Measurements from ENCODE around the gene OR2S2.
"Not testable (repeated sequence)": the region's sequence is repeated elsewhere in the genome, so short reads cannot be mapped to it uniquely, and the experiment has no call there.

OR2S2 gene, protein sequence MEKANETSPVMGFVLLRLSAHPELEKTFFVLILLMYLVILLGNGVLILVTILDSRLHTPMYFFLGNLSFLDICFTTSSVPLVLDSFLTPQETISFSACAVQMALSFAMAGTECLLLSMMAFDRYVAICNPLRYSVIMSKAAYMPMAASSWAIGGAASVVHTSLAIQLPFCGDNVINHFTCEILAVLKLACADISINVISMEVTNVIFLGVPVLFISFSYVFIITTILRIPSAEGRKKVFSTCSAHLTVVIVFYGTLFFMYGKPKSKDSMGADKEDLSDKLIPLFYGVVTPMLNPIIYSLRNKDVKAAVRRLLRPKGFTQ

DNA sequence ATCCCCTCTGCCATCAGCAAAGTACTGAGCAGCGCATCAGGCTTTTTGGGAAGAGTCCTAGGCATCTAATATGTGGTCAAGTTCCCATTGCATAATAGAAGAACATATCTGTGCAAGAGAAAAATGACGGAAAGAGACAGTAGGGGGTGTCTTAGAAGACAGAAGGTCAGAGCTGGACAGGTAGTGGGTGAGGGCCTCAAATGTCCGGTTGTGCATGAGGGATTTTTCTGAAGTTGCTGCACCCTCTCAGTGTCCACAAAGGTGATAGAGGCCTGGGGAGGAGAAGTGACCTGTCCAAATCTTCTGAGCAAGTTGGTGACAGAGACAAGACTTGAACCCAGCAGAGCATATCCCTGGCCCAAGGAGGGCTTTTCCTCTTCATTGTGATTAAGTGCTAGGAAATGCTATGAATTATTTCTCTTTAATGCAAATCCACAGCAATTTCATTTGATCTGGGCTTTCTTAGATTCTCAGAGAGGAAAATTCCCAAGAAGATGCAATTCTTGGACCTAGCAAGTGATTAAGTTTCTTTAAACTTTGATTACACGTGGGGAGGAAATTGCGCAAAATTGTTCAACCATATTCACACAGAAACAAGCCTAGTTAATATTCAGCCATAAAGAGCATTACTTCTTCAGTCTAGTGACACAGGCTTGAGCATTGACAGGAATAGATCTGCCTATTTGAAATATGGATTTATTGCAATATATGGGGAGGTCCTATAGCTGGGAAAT, at the start of gene OR2S2:
TSS of gene OR2S2 (minus strand) at position 51 of the 734 bp plus-strand sequence. CDS start 56 bp downstream, outside the sequence.
- no peak within 1 kb of the TSS for H3K27ac Mint-ChIP-seq
- H3K9me3 Mint-ChIP-seq, result no peaks in the 10 kb centered on the region

DNA sequence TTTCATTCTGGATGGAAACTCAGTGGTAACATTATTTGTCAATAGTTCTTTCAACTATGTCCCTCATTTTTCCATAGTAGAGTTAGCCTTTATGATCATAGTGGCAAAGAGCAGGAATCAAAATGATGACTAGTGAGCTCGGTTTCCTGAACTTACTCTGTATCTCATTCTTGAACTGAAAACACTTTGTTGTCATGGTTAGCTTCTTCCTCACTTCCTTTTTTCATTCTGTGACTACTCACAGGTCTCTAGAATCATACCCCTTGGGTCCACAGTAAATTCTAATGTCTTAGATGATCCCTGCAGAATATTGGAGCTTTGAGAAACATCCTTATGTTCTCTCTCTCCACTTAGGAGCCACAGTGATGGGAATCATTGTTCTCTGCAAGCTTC, 49.4 kb upstream of the OR2S2 start:
- Mint-ChIP-seq H3K9me3 (no peaks in the 10 kb centered on the region), H3K36me3 (no peaks in the 10 kb centered on the region), H3K4me3 (no peak overlapping the region), H3K4me1 (peaks cover 23% of the 10 kb centered on the region), H3K27ac (no peak overlapping the region)
- ATAC-seq, result peak; percentile 83
- DNase-seq (ENCODE audit: low spot score in 2 of 2), result no peak

More for the DNA sequence above, at the start of gene OR2S2:
- ATAC-seq (no peak), DNase-seq (ENCODE audit: low spot score in 2 of 2) (no peak)
- no peaks in the 10 kb centered on the region for H3K36me3 Mint-ChIP-seq
- H3K4me1 Mint-ChIP-seq, result no peaks in the 10 kb centered on the region
- no peak within 1 kb of the TSS for H3K4me3 Mint-ChIP-seq

DNA sequence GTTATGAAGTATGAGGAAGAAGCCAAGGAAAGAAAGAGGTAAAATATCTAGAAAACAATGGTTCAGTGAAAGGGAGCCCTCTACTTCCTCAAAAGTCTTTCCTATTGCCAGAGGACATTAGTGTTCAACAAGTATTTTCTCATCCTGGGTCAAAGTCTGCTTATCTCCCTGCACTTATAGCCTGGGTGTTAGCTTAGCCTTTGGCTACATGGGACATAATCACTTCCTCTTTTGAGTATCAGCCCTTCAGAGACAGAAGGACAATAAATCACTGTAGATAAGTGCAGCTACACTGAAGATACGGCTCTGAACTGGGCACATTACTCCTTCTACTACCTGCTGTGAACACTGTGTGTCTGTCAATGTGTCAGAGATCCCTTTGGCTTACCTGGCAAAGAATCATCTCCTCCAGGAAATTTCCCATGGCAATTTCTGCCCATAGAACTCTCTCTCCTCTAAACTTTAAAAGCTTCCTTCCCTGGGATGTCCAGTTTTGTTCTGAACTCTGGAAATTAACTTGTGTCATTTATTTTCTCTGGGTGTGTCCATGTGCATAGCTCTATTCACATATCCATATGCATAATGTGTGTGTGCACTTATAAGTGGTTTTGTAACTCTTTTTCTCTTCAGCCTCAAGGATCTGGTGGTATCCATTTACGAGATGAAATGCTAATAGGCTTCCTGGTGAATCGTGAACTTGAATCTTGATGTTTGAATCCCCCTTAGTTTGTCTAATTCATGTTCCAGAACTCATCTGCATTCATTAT, 48.8 kb upstream of the OR2S2 start:
- Mint-ChIP-seq H3K36me3 (no peaks in the 10 kb centered on the region), H3K9me3 (no peaks in the 10 kb centered on the region), H3K27ac (no peak overlapping the region), H3K4me1 (peaks cover 23% of the 10 kb centered on the region), H3K4me3 (no peak overlapping the region)
- no peak for DNase-seq (ENCODE audit: low spot score in 2 of 2)
- ATAC-seq, result no peak

DNA sequence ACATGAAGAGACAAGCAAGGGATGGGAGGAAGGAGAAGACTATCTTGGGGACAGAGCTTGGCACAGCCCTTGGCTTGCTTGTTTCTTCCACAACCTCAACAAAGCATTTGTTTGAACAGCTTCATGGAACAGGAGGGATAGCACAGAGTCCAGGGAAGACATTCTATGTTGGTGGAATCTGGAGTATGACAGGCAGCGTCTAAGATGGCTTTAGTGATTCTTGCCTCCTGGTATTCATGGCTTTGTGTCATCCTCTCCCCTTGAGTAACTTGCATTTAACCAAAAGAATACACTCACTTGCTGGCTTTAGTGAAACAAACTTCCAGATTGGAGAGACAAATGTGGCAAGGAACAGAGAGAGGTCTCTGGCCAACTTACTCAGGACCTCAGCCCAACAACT, 47.9 kb upstream of the OR2S2 start:
- peaks cover 23% of the 10 kb centered on the region for H3K4me1 Mint-ChIP-seq
- H3K27ac Mint-ChIP-seq, result no peak overlapping the region
- H3K4me3 Mint-ChIP-seq, result no peak overlapping the region
- H3K36me3 Mint-ChIP-seq, result no peaks in the 10 kb centered on the region
- no peak for DNase-seq (ENCODE audit: low spot score in 2 of 2)
- ATAC-seq, result no peak
- no peaks in the 10 kb centered on the region for H3K9me3 Mint-ChIP-seq

DNA sequence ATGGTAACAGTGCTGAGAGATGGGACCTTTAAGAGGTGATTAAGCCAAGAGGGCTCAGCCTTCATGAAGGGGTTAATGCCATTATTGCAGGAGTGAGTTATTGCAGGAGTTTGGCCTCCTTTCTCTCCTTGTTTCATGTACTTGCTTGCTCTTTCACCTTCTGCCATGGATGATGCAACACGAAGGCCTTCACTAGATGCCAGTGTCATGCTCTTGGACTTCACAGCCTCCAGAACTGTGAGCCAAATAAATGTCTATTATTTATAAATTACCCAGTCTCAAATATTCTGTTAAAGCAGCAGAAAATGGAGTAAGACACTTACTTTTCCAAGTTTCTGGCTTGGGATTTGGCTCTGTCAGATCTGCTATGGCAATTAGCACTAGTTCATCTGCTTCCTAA, 40.4 kb upstream of the OR2S2 start:
- peaks cover 6% of the 10 kb centered on the region for H3K9me3 Mint-ChIP-seq

DNA sequence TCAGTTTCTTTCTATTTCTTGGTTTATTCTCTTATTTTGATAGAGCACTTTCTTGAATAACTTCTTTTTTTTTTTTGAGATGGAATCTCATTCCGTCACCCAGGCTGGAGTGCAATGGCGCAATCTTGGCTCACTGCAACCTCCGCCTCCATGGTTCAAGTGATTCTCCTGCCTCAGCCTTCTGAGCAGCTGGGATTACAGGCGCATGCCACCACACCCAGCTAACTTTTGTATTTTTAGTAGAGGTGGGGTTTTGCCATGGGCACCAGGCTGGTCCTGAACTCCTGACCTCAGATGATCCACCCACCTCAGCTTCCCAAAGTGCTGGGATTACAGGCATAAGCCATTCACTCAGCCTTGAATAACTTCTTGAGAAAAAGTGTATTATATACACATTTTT, 39.1 kb upstream of the OR2S2 start:
- not testable (repeated sequence) for H3K4me3 Mint-ChIP-seq; DNase-seq (ENCODE audit: low spot score in 2 of 2); H3K9me3 Mint-ChIP-seq; H3K4me1 Mint-ChIP-seq; H3K27ac Mint-ChIP-seq; ATAC-seq; H3K36me3 Mint-ChIP-seq

More for the DNA sequence above, 40.4 kb upstream of the OR2S2 start:
- DNase-seq (ENCODE audit: low spot score in 2 of 2) (no peak), ATAC-seq (no peak)
- H3K4me3 Mint-ChIP-seq, result no peak overlapping the region
- no peak overlapping the region for H3K27ac Mint-ChIP-seq
- H3K36me3 Mint-ChIP-seq, result no peaks in the 10 kb centered on the region
- no peaks in the 10 kb centered on the region for H3K4me1 Mint-ChIP-seq

DNA sequence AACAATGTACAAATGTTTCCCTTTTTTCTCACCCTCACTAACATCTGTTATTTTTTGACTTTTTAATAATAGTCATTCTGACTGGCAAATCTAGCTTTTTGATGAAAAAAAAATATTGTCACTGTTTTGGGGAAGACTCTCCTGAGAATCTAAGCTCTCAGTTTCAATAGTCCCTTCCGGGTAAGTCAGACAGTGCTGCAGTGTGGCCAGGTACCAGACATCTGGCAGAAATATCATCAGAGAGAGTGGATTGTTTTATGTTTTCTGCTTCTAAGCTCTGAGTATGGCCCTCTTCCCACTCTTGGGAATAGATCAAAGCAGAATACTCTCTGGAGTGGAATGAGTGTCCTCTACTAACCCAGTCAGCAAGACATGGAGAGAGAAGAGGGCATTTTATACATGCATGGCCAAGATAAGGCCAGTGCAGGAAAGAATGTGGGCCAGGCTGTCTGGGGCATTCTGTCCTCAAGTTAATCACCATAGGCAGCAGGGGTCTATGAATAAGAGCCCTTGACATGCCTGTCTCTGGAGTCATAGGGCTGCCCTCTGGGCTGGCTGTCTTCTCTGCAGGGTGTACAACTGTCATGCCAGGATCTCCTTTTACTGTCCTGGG, 38.5 kb upstream of the OR2S2 start:
- H3K36me3 Mint-ChIP-seq, result no peaks in the 10 kb centered on the region
- no peak overlapping the region for H3K4me3 Mint-ChIP-seq
- peak; percentile 40 for ATAC-seq
- H3K27ac Mint-ChIP-seq, result no peak overlapping the region
- no peak for DNase-seq (ENCODE audit: low spot score in 2 of 2)
- H3K9me3 Mint-ChIP-seq, result peaks cover 6% of the 10 kb centered on the region
- no peaks in the 10 kb centered on the region for H3K4me1 Mint-ChIP-seq

DNA sequence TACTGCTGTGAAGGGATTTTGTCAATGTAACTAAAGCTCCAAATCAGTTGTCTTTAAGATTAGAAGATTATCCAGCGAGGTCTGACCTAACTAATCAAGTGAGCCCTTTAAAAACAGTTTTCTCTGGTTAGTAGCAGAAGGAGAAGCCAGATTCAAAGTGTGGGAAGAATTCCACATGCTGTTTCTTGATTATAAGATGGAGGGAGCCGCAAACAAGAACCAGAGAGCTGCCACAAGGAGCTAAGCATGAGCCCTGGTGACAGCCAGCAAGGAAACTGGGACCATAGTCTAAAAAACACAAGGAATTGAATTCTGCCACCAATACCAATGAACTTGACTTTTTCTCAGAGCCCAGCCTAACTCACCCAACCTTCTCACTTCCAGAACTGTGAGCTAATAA, 37.0 kb upstream of the OR2S2 start:
- ATAC-seq (no peak), DNase-seq (ENCODE audit: low spot score in 2 of 2) (no peak)
- H3K36me3 Mint-ChIP-seq, result no peaks in the 10 kb centered on the region
- no peak overlapping the region for H3K27ac Mint-ChIP-seq
- no peak overlapping the region for H3K4me3 Mint-ChIP-seq
- peaks cover 6% of the 10 kb centered on the region for H3K9me3 Mint-ChIP-seq
- no peaks in the 10 kb centered on the region for H3K4me1 Mint-ChIP-seq

DNA sequence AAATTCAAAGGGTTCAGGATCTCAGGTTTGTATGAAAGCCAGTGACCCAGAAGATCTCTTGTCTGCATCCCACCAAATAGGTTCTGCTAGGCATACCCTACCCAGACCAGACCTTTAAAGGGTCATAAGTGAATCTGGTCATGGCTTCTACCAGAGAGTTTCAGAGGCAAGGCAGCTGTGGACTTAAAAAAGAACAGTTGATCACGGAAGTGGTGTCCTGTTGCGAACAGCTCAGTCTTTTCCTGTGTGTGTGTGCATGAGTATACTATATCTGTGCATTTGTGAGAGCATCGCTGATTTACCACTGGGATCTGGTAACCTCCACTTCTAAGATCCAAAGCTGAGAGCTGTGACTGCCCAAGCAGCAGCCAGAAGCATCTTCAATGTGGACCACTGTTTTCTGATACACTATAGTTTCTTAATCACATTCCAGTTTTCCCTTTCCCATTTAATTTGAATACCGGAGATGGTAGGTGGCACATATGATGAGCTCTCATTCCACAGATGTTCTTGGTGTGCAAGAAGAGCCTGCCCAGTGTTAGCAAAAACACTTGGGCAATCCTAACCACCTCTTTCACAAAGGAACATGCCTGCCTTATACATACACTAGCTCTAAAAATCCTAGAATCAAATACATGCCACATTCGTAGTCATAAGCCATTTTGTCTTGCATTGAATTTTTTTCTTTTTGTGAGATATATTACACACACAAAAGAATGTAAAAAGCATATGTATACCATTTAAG, 36.2 kb upstream of the OR2S2 start:
- ATAC-seq, result no peak
- H3K9me3 Mint-ChIP-seq, result peaks cover 6% of the 10 kb centered on the region
- no peaks in the 10 kb centered on the region for H3K4me1 Mint-ChIP-seq
- H3K36me3 Mint-ChIP-seq, result no peaks in the 10 kb centered on the region
- no peak overlapping the region for H3K4me3 Mint-ChIP-seq
- no peak overlapping the region for H3K27ac Mint-ChIP-seq
- no peak for DNase-seq (ENCODE audit: low spot score in 2 of 2)

DNA sequence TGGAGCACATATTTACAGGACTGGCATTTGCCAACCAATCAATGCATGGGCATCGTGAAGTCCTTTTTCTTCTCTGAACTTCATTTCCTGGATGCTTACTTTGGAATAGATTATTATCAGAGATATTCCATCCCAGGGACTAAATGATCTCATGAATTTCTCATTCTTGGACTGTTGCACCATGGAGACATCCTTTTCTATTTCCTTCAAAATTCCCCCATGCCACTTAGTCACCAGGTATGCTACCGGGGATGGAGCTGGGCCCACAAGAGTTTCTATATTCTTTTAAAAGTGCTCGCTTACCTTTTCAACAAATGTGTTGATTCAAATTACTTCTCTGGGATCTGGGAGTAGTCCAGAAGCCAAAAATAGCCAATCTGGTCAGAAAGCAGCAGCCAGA, 35.2 kb upstream of the OR2S2 start:
- ATAC-seq; H3K27ac Mint-ChIP-seq; H3K4me3 Mint-ChIP-seq; H3K36me3 Mint-ChIP-seq; H3K9me3 Mint-ChIP-seq; H3K4me1 Mint-ChIP-seq; DNase-seq (ENCODE audit: low spot score in 2 of 2): not testable (repeated sequence)

DNA sequence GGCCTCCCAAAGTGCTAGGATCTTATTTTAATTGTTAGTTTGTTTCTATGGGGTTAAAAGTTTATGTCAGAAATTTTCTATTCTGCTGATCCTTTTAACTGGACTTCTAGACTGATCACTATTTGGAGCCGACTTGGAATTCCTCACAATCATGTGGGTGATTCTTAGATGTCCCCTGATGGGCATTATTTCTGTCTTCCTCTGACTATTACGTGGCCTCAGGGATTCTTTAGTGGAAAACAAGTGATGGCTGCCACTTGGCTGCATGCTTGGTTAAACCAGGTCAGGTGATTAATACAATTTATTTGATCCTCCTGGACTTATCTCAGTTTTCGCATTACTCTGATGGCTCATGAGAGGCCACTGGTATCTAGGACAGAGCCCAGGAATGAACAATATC, 32.2 kb upstream of the OR2S2 start:
- ATAC-seq (no peak), DNase-seq (ENCODE audit: low spot score in 2 of 2) (no peak)
- H3K27ac Mint-ChIP-seq, result no peak overlapping the region
- no peak overlapping the region for H3K4me3 Mint-ChIP-seq
- H3K36me3 Mint-ChIP-seq, result no peaks in the 10 kb centered on the region
- no peaks in the 10 kb centered on the region for H3K4me1 Mint-ChIP-seq
- H3K9me3 Mint-ChIP-seq, result no peaks in the 10 kb centered on the region

DNA sequence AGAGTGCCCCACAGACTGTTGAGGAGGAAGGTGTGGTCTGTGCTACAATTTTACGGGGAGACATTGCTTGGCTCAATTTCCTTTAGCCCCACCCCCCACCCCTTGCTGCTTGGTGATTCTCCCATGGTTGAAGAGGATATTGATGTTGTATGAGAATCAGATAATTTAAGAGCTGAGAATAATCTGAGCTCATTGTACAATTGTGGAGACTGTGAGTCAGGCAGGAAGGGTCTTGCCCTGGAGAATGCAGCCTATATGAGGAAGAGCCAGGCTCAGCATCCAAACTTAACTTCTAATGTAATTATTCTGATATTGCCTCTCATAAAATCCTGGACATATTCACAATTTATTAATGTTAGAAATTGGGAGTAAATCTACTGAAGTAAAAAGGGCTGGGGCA, 26.1 kb upstream of the OR2S2 start:
- no peak overlapping the region for H3K4me3 Mint-ChIP-seq
- H3K27ac Mint-ChIP-seq, result no peak overlapping the region
- no peaks in the 10 kb centered on the region for H3K4me1 Mint-ChIP-seq
- H3K9me3 Mint-ChIP-seq, result no peaks in the 10 kb centered on the region
- DNase-seq (ENCODE audit: low spot score in 2 of 2), result no peak
- no peak for ATAC-seq
- no peaks in the 10 kb centered on the region for H3K36me3 Mint-ChIP-seq

DNA sequence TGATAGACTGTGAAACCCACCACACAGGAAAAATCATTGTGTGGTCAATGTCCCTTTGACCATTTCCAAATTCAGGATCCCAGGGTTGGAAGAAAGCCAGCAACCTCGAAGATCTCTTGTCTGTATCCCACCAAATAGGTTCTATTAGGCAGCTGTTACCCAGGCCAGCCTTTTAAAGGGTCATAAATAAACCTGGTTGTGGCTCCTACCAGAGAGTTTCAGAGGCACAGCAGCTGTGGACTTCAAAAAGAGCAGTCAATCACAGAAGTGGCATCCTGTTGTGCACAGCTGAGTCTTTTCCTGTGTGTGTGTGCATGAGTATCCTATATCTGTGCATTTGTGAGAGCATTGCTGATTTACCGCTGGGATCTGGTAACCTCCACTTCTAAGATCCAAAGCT, 23.7 kb upstream of the OR2S2 start:
- H3K27ac Mint-ChIP-seq, result no peak overlapping the region
- no peaks in the 10 kb centered on the region for H3K9me3 Mint-ChIP-seq
- no peaks in the 10 kb centered on the region for H3K4me1 Mint-ChIP-seq
- ATAC-seq (no peak), DNase-seq (ENCODE audit: low spot score in 2 of 2) (no peak)
- H3K36me3 Mint-ChIP-seq, result no peaks in the 10 kb centered on the region
- no peak overlapping the region for H3K4me3 Mint-ChIP-seq

DNA sequence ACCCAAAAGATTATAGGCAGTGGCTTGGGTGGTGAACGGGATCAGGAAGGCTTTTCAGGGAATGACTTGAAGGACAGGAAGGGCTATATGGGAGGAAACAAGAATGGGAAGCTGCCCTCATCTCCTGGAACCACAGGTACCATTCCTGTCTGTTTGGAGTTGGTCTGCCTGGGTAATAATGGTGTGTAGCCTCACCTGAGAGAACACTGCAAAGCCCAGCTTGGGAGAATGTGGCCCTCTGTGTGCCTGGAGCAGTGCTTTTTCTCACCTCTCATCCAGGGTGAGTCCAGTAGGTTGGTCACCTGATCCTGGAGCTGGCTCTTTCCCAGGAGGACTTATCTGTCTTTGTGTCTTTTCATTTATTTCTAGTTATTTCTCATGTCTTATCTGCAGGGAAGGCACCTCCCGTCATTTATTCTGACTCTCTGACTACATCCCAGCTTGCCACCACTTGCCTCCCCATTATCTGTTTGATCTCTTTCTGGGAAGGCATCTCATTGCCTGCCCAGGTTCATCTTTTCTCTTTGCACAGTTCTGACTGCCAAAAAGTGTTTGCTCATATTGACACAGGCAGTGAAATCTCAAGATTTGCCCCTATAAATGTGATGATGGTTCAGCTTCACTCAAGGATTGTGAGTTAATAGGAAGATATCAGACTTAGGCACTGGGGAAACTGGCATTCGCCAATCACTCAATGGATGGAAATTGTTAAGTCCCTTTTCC, 22.5 kb upstream of the OR2S2 start:
- ATAC-seq, result no peak
- no peak overlapping the region for H3K27ac Mint-ChIP-seq

More for the DNA sequence above, 22.5 kb upstream of the OR2S2 start:
- Mint-ChIP-seq H3K9me3 (peaks cover 8% of the 10 kb centered on the region), H3K36me3 (no peaks in the 10 kb centered on the region), H3K4me3 (no peak overlapping the region), H3K4me1 (no peaks in the 10 kb centered on the region)
- DNase-seq (ENCODE audit: low spot score in 2 of 2), result no peak
